GM19239 (cell line): Measurements from ENCODE around the gene ZBTB1.

Source experiments
- DNase-seq: peaks from one replicate; pipeline ENCODE4 v3.0.0; 2011; ENCODE audit warnings: low spot score; ENCODE audit not compliant: insufficient read length
- FAIRE-seq: peaks from 2 replicates; lab custom pipeline; 2011; peaks lifted over from hg19 to GRCh38; lab: Jason Lieb, UNC

Gene ZBTB1

GRCh38 chr14:64504310-64504896, at the start of gene ZBTB1:
ZBTB1 (plus strand) TSS chr14:64504770; CDS start chr14:64521505, 16,735 bp downstream.
- DNase-seq: no peak
- FAIRE-seq: no peak

GRCh38 chr14:64459405-64460136, 45.0 kb upstream of the ZBTB1 start:
- FAIRE-seq: no peak
- no peak for DNase-seq

- DNase-seq: no peak
- no peak for FAIRE-seq
Observed at GRCh38 chr14:64461221-64461620, 43.3 kb upstream of the ZBTB1 start.

GRCh38 chr14:64463195-64463594, 41.4 kb upstream of the ZBTB1 start:
- DNase-seq (peak; percentile 13), FAIRE-seq (no peak)

- DNase-seq (no peak), FAIRE-seq (peak; percentile 4)
Observed at GRCh38 chr14:64463873-64464272, 40.7 kb upstream of the ZBTB1 start.

DNA sequence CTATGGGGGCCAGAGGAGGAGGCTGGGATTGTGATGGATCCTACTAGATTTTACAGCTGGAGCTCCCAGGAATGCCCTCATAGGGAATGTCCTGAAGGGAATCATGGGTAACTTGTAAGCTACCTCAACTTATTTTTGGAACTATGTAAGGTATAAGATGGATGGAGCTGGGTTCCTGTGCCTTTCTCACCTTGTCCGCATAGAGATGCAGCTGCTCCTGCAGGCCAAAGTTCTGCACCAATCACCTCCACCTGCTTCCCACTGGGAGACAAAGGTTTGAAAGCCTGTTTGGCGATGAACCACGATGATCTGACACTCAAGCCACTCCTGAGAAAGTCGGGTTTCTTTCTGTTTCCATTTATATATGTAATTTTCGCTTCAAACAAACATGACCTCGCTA, 39.9 kb upstream of the ZBTB1 start:
- DNase-seq (peak; percentile 18), FAIRE-seq (peak; percentile 49)

GRCh38 chr14:64465191-64465822, 39.3 kb upstream of the ZBTB1 start, which contains the start of gene AKAP5:
AKAP5 (plus strand) TSS chr14:64465499; CDS start chr14:64468395, 2,896 bp downstream.
- FAIRE-seq: peak; percentile 78
- peak; percentile 36 for DNase-seq

- FAIRE-seq: peak; percentile 66
- no peak for DNase-seq
Observed at GRCh38 chr14:64465831-64466554, 38.6 kb upstream of the ZBTB1 start.

GRCh38 chr14:64467101-64467500, 37.5 kb upstream of the ZBTB1 start:
- DNase-seq (no peak), FAIRE-seq (peak; percentile 61)

DNA sequence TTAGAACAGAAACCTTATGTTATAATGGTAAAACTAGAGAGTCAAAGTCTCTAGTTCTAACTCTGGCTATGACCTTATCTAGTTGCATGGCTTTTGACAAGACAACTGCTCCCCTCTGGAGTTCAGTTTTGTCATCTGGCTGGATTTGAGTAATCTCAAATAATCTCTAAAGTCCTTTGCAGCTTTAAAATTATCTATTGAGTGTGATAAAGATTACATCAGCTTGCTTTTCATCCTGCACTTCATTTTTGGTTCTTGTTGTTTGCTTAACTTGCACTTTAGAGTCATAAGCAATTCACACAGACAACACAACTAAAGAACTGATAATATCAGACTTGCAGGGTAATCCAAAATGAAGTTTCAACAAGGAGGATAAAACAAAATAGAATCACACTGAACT, 37.0 kb upstream of the ZBTB1 start:
- FAIRE-seq: peak; percentile 26

GRCh38 chr14:64468451-64468850, 36.1 kb upstream of the ZBTB1 start:
- no peak for DNase-seq
- FAIRE-seq: no peak

More for the DNA sequence above, 37.0 kb upstream of the ZBTB1 start:
- DNase-seq: no peak

DNA sequence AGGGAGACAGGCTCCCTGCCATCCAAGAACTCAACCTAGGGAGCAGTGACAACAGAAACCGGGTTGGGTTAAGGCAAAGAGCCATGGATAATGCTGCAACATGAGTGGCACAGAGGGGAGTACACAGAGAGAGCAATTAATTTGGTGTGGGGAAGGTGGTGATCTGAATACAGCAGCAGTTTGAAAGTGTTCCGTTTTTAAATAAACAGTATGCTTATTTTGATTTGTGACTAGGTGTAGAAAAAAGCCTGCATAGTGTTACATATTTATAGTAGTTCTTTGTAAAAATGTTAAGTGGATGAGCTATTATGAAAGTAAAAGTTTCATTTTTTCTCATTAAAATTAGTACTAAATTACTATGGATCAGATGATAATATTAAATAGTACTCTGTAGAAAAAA, 30.5 kb upstream of the ZBTB1 start:
- DNase-seq (no peak), FAIRE-seq (no peak)

GRCh38 chr14:64474698-64475097, 29.9 kb upstream of the ZBTB1 start:
- no peak for FAIRE-seq
- no peak for DNase-seq

DNA sequence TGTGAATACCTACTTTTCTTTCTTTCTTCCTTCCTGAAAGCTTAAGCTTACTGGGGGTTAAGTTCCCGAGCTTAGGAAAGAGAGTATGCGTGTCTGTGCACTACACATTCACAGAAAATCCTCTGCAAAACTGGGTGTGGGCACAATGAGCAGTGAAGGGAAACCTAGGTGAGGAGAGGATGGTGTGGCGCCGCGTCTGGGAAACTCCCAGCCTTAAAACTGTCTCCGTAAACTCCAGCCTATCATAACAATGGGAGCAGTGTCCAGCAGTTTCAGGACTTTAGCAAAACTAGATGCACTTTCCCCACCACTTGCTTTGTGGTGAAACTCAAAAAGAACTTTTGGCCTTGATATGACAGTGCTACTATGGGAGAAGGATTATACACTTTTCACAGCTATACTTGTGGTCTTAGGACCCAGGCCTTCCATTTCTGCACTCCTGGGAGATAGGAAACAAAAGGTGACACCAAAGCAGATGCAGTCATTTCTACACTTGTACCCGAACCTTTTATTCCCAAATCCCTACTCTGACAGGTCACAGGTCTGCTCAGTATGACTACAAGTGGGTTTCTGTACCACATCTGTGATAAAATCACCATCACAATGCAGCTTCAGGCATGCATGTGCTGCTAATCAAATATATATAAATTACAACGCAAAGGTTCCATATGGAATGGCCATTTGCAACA, 28.8 kb upstream of the ZBTB1 start:
- FAIRE-seq: no peak

DNA sequence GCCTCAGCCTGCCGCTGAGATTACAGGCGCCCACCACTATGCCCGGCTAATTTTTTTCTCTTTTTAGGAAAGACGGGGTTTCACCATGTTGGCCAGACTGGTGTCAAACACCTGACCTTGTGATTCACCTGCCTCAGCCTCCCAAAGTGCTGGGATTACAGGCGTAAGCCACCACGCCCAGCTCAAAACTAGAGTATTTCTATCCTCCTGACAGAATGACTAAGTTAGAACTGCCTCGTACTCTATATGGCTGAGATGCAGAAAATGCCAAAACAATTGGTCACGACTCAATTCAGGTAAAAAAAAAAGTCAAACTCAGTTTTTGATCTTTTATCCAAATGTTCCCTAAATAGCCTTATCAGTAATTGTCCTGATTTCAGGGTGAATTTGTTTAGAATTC, 28.1 kb upstream of the ZBTB1 start:
- FAIRE-seq: no peak

More for the DNA sequence above, 28.8 kb upstream of the ZBTB1 start:
- no peak for DNase-seq

DNA sequence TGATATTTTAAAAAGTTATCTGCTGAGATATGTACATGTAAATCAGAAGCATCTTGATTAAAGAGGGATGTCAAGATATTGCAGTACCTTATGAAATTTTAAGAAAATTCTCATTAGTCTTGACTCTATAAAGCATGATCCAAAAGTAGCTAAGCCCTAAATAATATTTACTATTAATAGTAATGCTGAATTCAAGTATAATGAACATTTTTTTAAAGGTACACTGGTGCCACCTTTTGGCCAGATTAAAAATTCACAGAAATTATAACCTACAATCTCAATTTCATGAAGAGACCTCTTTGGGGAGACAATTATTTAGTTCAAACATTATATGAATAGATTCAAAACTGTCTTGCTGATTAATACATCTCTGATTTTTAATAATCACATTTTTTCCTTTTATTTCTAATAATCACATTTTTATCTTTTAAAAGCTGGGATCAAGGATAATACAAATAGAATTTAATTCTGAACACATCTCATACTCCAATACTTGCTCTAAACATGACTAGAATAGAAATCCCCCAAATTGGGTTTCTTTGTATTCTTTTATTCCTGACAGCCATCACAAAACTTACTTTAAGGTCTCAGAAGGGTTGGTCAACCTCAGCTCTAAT, 25.8 kb upstream of the ZBTB1 start:
- FAIRE-seq (peak; percentile 53), DNase-seq (no peak)

More for the DNA sequence above, 28.1 kb upstream of the ZBTB1 start:
- no peak for DNase-seq

DNA sequence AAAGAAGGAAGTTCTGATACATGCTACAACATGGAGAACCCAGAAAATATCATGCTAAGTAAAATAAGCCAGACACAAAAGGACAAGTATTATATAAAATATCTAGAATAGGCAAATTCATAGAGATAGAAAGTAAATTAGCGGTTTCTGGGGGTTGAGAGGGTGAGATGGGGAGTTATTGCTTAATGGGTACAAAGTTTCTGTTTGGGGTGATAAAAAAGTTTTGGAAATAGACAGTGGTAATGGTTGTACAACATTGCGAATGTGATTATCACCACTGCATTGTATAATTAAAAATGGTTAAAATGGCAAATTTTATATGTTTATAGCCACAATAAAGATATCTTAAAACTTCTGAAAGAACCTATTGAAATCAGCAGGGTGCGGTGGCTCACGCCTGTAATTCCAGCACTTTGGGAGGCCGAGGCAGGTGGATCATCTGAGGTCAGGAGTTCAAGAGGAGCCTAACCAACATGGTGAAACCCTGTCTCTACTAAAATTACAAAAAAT, 15.9 kb upstream of the ZBTB1 start:
- FAIRE-seq (peak; percentile 58), DNase-seq (no peak)

DNA sequence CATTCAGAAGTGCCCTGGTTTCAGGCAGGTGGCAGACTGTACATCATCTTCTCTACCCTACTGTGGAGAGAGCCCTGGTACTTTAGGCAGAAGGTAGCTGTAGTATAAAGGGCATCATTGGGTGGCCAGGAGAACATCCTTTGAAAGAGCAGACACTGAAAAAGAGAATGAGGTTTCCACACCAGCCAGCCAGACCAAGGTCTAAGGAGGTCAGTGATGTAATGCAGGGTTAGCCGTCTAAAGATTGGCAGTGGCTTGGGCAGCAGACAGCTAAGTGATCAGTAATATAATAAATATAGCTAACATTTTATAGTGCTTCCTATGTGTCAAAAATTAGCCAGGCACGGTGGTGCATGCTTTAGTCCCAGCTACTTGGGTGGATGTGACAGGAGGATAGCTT, 12.9 kb upstream of the ZBTB1 start:
- FAIRE-seq: no peak
- DNase-seq: no peak

DNA sequence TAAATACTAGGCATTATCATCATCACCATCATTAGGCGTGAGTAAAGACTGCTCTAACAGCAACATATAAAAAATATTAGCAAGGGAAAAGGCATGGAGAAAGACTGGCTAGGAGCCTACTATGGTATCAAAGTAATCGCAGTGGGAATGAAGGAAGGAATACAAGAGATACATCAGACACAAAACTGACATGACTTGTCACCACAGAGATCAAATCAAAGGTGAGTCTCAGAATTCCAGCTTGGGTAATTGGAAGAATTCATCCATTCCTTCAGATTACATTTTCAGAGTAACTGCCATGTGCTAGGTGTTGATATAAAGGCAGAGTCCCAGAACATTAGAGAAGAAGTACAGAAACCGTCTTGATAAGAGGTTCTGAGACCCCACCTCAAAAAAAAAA, 11.1 kb upstream of the ZBTB1 start:
- no peak for FAIRE-seq
- no peak for DNase-seq
